ENCODE results near the gene RPL27. TPM values are rescaled to one million over a fixed set of nuclear protein-coding genes. Genes with fewer than 3 reads are reported as not detected.
"Not testable (repeated sequence)": the region's sequence is repeated elsewhere in the genome, so short reads cannot be mapped to it uniquely, and the experiment has no call there.

The RPL27 gene
- total RNA-seq, 1 donor from 2014 or later: 1,133 TPM

DNA sequence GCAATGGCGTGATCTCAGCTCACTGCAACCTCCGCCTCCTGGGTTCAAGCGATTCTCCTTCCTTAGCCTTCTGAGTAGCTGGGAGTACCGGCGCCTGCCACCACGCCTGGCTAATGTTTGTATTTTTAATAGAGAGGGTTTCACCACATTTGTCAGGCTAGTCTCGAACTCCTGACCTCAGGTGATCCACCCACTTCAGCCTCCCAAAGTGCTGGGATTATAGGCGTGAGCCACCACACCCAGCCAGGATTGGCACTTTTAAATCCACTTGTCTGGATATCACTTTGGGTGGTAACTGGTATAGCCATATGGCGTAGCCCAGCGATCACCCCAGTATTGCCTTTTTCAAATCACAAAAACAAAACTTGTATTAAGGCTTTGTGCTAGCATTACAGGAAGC, 4.3 kb upstream of the RPL27 start:
- not testable (repeated sequence) for DNase-seq (ENCODE audit: low spot score)

DNA sequence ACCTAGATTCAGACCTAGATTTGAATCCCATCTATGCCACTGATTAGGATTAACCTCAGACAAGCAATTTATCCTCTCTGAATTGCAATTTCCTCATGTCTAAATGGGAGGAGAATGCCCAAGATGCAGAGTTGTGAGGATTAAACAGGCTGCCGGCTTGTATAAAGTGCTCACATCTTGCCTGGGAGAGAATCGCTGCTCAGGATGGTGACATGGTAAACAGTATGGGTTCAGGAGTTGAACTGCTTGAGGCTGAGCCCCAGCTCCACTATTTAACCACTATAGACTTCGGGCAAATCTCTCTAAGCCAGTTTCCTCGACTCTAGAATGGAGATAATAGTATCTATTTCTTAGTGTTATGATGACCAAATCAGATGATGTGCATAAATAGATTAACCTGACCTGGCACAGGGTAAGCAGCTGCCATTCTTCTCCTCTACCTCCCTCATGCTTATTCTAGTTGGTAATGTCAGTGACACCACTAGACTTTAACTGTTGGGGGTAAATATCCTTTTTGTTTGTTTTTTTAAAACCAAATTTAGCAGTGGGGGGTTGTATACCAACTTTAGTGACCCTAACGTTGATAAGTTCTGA, 732 bp upstream of the RPL27 start:
- DNase-seq (ENCODE audit: low spot score): no peak

GRCh38 chr17:42999003-42999525, 845 bp downstream of the RPL27 start:
- DNase-seq (ENCODE audit: low spot score): no peak

DNA sequence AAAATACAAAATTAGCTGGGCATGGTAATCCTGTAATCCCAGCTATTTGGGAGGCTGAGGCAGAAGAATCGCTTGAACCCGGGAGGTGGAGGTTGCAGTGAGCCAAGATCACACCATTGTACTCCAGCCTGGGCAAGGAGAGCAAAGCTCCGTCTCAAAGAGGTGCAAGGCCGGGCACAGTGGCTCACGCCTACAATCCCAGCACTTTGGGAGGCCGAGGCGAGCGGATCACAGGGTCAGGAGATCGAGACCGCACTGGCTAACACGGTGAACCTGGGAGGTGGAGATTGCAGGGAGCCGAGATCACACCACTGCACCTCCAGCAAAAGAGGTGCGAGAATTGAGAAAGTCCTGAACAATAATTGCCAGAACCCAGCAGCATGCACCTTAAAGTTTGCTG, 2.7 kb downstream of the RPL27 start:
- not testable (repeated sequence) for DNase-seq (ENCODE audit: low spot score)

DNA sequence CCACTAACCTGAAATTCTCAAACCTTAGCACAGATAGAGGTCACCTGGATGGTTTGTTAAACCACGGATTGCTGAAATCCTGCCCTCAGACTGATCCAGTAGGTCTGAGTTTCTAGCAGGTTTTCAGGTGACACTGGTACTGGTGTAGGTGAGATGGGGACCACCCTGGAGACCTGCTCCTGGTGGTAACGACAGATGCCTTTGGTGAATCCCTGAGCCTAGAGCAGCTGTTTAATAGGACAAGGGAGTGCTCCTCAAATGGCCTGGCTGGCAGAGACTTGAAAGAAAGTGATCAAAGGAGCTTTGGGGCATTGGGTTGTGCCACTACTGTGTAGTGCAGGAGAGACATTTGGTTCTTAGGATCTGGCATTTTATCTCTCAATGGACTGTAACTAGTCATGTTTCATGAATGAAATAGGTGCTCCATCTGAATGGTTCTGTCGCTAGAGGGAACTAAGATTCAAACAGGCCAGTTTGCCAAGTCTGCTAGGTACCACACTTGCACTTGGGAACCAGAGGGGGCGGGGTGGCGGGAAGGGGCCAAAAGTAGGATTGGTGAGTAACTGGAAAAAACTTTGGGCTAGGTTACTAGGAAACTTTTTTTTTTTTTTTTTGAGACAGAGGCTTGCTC, 5.4 kb downstream of the RPL27 start:
- DNase-seq (ENCODE audit: low spot score): no peak

DNA sequence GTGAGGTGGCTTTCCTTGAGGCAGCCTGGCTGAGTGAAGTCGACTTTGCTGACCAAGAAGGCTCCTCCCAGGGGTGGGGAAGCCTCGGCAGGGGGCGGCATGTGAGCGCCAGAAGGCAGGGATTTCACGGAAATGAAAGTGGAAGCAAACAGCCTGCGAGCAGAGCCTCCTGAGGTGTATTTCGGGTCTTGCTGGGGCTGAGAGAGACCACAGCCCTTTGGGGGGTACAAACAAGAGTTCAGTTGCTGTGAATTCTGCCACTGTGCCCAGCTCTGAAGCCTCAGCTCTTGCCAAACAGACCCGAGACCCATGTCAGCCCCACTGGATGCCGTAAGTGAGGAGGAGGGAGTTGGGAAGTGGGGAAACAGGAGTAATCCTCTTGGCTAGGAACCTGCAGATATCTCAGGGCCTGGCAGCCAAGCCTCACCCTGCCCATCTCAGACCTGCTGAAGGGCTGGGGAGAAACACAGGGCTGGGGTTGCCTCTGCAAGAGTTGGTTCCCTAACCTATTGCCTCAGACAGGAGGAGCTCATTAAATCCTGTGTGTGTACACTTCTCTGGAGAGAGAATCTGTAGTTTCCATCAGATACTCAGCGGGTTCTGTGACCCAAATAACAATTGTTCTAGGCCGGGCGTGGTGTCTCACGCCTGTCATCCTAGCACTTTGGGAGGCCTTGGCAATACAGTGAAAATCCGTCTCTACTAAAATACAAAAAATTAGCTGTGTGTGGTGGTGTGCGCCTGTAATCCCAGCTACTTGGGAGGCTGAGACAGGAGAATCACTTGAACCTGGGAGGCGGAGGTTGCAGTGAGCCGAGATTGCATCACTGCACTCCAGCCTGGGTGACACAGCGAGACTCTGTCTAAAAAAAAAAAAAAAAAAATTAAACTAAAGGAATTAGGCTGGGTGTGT, 8.7 kb downstream of the RPL27 start, which contains the start of gene IFI35:
Gene IFI35, plus strand, starts transcription at position 146 of the 913 bp plus-strand sequence. Its CDS starts 164 bp downstream, at position 310.
- DNase-seq (ENCODE audit: low spot score): peak; percentile 90

GRCh38 chr17:43010667-43011308, 12.6 kb downstream of the RPL27 start:
- no peak for DNase-seq (ENCODE audit: low spot score)

GRCh38 chr17:43011728-43012472, 13.7 kb downstream of the RPL27 start:
- DNase-seq (ENCODE audit: low spot score): no peak

DNA sequence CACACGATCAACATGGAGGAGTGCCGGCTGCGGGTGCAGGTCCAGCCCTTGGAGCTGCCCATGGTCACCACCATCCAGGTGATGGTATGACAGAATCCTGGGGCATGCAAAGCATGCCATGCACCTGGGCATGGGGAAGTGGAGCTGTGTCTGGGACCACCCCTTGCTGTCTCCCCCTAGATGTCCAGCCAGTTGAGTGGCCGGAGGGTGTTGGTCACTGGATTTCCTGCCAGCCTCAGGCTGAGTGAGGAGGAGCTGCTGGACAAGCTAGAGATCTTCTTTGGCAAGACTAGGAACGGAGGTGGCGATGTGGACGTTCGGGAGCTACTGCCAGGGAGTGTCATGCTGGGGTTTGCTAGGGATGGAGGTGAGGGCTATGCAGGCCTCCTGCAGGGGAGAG, 15.1 kb downstream of the RPL27 start:
- DNase-seq (ENCODE audit: low spot score): no peak

- no peak for DNase-seq (ENCODE audit: low spot score)
Observed at GRCh38 chr17:43014020-43014648, 15.9 kb downstream of the RPL27 start.

- DNase-seq (ENCODE audit: low spot score): no peak
Observed at GRCh38 chr17:43014649-43015542, 16.7 kb downstream of the RPL27 start.

GRCh38 chr17:43015579-43015978, 17.4 kb downstream of the RPL27 start:
- DNase-seq (ENCODE audit: low spot score): no peak

- DNase-seq (ENCODE audit: low spot score): no peak
Observed at GRCh38 chr17:43016216-43016615, 18.0 kb downstream of the RPL27 start.

GRCh38 chr17:43018008-43018853, 20.0 kb downstream of the RPL27 start:
- no peak for DNase-seq (ENCODE audit: low spot score)

GRCh38 chr17:43018932-43019331, 20.7 kb downstream of the RPL27 start:
- DNase-seq (ENCODE audit: low spot score): no peak

DNA sequence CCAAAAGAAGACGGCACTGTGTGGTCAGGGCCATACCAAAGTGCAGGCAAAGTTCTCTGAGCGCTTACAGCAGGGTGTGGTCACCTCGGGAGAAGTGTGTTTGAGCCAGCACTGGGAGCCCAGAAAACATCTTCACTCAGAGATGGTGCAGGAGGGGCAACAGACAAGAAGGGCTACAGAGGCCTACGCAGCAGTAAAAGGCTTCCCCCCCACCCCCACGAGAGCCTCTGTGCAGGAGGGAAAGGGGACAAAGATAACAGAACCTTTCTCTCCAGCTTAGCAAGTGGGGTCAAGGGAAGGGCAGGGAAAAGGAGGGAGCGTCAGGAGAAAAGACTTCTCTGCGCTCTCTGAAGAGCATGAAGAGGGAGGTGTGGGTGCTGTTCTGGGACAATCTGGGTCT, 21.2 kb downstream of the RPL27 start:
- no peak for DNase-seq (ENCODE audit: low spot score)

GRCh38 chr17:43020030-43020621, 21.9 kb downstream of the RPL27 start:
- no peak for DNase-seq (ENCODE audit: low spot score)

Measured in ureter (tissue), 1 donor.